HAP-1 (cell line): ENCODE measurements around the gene BAHCC1.
"Not testable (repeated sequence)": the region's sequence is repeated elsewhere in the genome, so short reads cannot be mapped to it uniquely, and the experiment has no call there.

Experiments used
- DNase-seq, 2 experiments: peaks; one replicate each; pipeline ENCODE4 v3.0.0-alpha.2; 2016 to 2020; ENCODE audit warnings: low spot score in 2 of 2
- H3K27me3 ChIP-seq: fragments of 250-450 bp; sonication (Bioruptor Pico); 2 replicates; pipeline ENCODE4 v1.5.1; 2020; ENCODE audit warnings: low read depth, mild to moderate bottlenecking, moderate library complexity
- H3K36me3 ChIP-seq: fragments of 250-450 bp; sonication (Bioruptor Pico); replicated peaks from 2 replicates; pipeline ENCODE4 v1.5.1; 2020; ENCODE audit warnings: mild to moderate bottlenecking
- H3K4me1 ChIP-seq: fragments of 250-450 bp; sonication (Bioruptor Pico); 2 replicates; pipeline ENCODE4 v1.5.1; 2020; ENCODE audit warnings: mild to moderate bottlenecking
- H3K4me3 ChIP-seq: fragments of 250-450 bp; sonication (Bioruptor Pico); 2 replicates; pipeline ENCODE4 v1.5.1; 2020; ENCODE audit warnings: mild to moderate bottlenecking, moderate library complexity
- H3K9me3 ChIP-seq: fragments of 250-450 bp; sonication (Bioruptor Pico); 2 replicates; pipeline ENCODE4 v1.5.1; 2020; ENCODE audit warnings: mild to moderate bottlenecking, moderate library complexity
- in situ Hi-C: fragments of 300-500 bp; cut with MboI; formaldehyde crosslinking; loops from 3 replicates; pipeline ENCODE4 v1.14.3; 2020; ENCODE audit warnings: low sequenced_read_pairs, inconsistent platforms, mixed read lengths

The BAHCC1 gene

DNA sequence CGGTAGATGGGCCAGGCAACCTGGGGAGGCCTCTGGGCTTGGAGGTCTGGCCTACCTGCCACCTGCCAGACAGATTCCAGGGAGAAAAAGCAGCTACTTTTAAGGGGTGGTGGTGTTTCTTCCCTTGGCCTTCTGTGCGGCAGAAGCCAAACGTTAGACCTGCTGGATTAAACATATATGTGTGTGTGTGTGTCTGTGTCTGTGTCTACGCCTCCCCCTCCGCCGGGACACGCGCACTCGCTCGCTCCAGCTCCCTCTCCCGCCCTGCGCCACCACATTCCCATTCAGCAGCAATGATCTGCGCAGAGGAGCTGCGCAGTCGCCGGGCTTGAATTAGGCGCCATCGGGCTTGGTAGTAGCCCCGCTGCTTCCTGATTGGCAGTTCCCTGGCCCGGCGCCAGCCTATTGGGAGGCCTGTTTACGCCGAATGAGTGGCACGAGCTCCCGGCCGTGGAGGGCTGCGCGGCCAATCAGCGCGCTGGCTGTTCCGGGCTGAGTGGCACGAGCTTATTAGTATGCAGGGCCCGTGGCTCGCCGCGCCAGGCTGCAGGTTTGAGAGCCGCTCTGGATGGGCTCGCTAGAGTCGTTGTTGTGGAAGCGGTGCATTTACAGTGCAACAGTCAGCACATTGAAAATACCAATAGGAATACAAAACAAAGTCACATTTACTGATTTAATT, at the start of gene BAHCC1:
Gene BAHCC1 (plus strand): TSS at position 537 of the 679 bp plus-strand sequence. CDS start 4,283 bp downstream, outside the sequence.
- Histone ChIP-seq H3K27me3 (no peaks in the 10 kb centered on the region), H3K4me1 (peaks cover 17% of the 10 kb centered on the region)
- in situ Hi-C loops: loop anchor here (5.0 to 10.0 kb wide), 2 partner anchors 90 to 103 kb away; no protein-coding TSS in a partner anchor

DNA sequence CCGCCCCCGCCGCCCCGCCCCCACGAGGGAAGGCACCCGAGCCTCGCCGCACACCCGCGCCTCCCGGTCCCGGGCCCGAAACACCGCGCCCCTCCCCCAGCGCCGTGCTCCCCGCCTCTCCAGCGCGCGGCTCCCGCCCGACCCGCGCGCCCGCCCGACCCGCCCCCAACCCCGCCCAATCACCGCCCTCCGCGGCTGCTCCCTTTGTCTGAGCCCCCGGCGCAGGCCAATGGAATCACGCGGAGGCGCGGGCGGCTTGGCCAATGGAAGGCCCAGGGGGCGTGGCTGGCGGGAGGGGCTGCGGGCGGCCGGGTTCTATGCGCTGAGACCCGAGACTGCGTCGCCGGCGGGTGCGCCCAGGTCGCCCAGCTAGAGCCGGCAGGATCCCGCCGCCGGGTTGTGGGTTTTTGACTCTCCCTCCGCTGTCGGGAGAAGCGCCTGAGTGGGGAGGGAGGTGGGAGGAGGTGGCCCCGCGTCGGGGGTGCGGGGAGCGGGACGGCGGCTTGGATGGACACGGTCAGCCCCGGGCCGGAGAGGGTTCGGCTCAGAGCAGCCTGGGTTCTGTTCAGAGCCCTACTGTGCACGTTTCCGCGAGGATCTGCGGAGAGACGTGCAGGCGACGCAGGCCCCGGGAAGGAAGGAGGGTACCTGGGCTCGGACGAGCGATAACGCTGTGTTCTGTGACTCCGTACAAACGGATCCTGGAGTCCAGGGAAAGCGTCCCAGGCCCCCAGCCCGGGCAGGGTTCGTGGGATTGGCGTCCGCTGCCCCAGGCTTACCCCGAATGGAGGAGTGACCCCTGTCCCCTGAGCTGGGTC, 49.0 kb upstream of the BAHCC1 start:
- Histone ChIP-seq H3K9me3 (no peaks in the 10 kb centered on the region), H3K4me1 (peaks cover 15% of the 10 kb centered on the region), H3K27me3 (no peaks in the 10 kb centered on the region), H3K36me3 (peaks cover 7% of the 10 kb centered on the region), H3K4me3 (peak overlapping the region; percentile 63)
- DNase-seq: peak; percentile 90 to 99
- in situ Hi-C loops: no loop called here

More for the DNA sequence above, at the start of gene BAHCC1:
- no peaks in the 10 kb centered on the region; the same call in 1 of the 2 replicates for H3K36me3 ChIP-seq
- H3K4me3 ChIP-seq: peak within 1 kb of the TSS; percentile 67
- DNase-seq: peak; percentile 99 to 100
- no peaks in the 10 kb centered on the region for H3K9me3 ChIP-seq

DNA sequence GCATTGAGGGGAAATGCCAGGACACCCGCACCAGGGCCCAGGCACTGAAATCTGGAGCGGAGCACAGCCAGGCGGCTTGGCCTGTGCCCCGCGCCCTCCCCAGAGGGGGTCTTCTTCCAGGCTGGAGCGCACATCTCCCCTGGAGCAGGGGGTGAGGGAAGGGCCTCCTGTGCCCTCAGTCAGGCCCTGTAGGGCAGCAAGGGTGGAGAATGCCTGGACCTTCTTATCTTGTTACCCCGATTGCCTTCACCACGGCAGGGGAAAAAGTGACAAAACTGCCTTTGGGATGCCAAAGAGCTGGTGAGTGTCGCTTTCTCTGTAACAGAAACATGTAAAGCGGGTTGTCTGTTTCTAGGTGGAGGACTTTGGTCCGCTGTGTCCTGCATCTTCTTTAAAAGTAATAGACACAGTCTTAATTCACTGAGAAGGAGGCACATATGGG, 48.3 kb upstream of the BAHCC1 start:
- in situ Hi-C loops: no loop called here
- Histone ChIP-seq H3K9me3 (no peaks in the 10 kb centered on the region), H3K27me3 (no peaks in the 10 kb centered on the region), H3K4me3 (peak overlapping the region; percentile 63), H3K36me3 (peaks cover 7% of the 10 kb centered on the region), H3K4me1 (peaks cover 15% of the 10 kb centered on the region)
- no peak for DNase-seq

DNA sequence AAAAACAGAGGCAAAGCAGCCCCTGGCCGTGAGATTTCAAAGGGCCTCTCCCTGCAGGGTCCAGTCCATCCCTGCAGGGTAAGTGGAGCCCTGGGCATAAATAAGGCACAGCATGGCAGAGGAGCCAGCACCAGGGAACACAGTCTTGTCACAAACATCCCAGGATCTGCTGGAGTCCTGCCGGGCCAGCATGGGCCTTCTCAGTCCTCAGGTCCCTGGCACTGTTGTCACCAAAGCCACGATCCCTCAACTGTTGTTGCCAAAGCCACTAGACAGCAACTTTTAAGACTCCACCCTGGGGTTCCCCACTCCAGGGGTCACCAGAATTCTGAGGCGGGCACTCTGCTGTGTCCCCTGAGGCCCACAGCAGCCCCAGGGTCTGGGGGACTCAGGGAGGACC, 47.8 kb upstream of the BAHCC1 start:
- Histone ChIP-seq H3K36me3 (peaks cover 7% of the 10 kb centered on the region), H3K4me1 (peaks cover 15% of the 10 kb centered on the region), H3K9me3 (no peaks in the 10 kb centered on the region), H3K27me3 (no peaks in the 10 kb centered on the region), H3K4me3 (no peak overlapping the region)
- in situ Hi-C loops: no loop called here
- no peak for DNase-seq

DNA sequence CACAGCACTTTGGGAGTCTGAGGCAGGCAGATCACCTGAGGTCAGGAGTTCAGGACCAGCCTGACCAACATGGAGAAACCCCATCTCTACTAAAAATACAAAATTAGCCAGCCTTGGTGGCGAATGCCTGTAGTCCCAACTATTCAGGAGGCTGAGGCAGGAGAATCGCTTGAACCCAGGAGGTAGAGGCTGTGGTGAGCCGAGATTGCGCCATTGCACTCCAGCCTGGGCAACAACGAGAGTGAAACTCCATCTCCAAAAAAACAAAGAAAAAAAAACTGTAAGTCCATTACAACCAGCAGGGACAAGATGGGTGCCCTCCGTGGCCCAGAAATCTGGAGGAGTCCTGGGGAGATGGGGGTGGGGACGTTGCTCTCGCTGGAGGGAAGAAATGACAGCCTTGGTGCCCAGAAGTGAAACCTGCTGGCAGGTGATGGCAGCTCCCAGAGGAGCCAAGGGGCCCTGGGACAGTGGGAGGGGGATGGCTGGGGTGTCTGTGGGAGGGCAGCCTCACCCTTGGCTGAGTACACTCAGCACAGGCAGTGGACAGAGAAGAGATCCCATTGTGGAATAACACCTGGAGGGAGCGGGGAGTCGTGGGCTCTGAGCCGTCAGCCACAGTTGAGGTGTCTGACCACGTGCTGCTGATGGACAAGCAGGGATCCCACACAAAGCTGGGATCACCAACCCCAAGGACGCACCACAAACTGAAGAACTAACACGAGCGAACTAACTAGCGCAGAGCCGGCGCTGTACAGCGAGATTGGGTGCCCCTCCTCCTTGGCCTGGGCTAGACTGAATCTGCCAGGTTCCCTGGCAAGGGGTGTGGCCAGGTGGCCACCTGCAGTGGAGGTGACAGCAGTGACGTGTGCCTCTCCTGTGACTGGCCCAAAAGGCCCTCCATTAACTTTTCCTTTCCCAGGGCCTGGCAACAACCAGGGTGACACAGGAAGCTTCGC, 46.9 kb upstream of the BAHCC1 start:
- Histone ChIP-seq H3K4me3 (no peak overlapping the region), H3K4me1 (peaks cover 14% of the 10 kb centered on the region)
- in situ Hi-C loops: no loop called here

DNA sequence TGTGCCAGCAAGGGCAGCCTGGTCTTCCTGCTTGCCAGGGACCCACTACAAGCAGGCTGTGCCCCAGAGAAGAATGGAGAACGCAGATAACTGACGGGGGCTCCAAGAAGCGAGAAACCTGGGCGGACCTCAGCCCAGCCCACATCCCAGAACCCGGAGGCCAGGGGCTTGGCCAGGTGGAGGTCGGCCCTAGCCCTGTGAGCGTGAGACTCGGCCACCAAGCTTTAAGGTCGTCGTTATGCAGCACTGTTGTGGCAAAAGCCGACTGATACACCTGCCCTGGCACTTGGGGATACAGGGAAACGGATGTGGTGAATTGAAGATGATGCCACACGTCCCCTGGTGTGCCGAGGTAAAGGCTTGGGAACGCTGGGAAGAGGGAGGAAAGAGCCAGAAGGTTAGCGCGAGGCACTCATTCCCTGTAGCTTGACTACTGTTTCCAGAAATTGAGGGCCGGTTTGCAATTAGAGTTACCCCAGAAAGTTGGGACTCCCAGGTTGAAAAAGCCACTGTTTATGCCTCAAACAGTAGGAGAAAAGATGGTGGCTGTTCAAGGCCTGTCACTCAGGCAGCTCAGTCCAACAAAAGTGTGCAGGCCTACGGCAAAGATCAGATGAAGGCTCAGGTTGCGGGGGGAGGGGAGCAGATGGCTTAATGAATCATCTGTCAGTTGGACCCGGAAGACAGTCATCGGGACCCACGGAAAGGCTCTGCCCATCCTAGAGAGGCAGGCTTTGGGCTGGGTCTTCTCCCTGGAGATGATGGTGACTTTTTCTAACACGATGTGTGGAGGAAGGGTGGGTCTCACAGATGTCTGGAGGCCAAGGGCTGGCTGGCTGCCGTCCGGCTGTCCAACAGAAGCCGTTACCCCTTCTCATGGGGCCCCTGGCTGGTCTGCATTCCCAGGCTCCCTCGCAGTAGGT, 45.6 kb upstream of the BAHCC1 start:
- in situ Hi-C loops: no loop called here
- no peaks in the 10 kb centered on the region for H3K9me3 ChIP-seq
- H3K27me3 ChIP-seq: no peaks in the 10 kb centered on the region
- DNase-seq: peak in 1 of 2 experiments; percentile 63
- no peak overlapping the region for H3K4me3 ChIP-seq
- peaks cover 3% of the 10 kb centered on the region; the same call in 1 of the 2 replicates for H3K36me3 ChIP-seq
- H3K4me1 ChIP-seq: peaks cover 9% of the 10 kb centered on the region

More for the DNA sequence above, 46.9 kb upstream of the BAHCC1 start:
- Histone ChIP-seq H3K9me3 (no peaks in the 10 kb centered on the region), H3K36me3 (peaks cover 3% of the 10 kb centered on the region; the same call in 1 of the 2 replicates), H3K27me3 (no peaks in the 10 kb centered on the region)
- DNase-seq: no peak

DNA sequence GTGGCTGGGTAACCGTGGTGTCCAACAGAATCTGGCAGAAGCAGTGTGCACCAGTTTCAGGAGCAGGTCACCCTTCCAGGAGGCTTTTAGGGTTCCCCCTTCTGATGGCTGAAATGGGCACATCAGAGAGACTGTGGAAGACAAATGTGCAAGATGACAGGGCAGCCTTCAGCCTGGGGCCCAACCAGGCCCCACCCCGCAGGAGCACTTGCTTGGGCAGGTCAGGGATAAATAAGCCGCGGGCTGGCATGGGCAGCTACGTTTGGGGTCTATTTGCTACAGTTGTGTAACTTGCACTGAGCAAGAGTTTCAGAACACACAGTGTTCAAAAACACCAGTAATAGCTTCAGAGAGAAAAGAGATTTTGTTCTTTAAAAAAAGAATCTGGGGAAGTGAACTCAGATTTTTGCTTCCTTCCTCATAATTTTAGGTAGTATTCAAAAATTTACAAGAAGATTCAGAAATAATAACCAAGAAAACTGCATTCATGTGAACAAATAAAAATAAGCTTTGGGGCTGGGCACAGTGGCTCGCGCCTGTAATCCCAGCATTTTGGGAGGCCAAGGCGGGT, 44.9 kb upstream of the BAHCC1 start:
- Histone ChIP-seq H3K4me3 (no peak overlapping the region), H3K4me1 (peaks cover 9% of the 10 kb centered on the region), H3K27me3 (no peaks in the 10 kb centered on the region), H3K9me3 (no peaks in the 10 kb centered on the region), H3K36me3 (no peaks in the 10 kb centered on the region)
- in situ Hi-C loops: no loop called here
- DNase-seq: no peak

DNA sequence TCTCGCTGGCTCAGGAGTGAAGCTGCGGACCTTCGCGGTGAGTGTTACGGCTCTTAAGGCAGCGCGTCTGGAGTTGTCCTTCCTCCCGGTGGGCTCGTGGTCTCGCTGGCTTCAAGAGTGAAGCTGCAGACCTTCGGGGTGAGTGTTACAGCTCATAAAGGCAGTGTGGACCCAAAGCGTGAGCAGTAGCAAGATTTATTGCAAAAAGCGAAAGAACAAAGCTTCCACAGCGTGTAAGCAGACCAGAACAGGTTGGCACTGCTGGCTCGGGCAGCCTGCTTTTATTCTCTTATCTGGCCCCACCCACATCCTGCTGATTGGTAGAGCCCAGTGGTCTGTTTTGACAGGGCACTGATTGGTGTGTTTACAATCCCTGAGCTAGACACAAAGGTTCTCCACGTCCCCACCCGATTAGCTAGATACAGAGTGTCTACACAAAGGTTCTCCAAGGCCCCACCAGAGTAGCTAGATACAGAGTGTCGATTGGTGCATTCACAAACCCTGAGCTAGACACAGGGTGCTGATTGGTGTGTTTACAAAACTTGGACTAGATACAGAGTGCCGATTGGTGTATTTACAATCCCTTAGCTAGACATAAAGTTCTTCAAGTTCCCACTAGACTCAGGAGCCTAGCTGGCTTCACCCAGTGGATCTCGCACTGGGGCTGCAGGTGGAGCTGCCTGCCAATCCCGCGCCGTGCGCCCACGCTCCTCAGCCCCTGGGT, 43.8 kb upstream of the BAHCC1 start:
- H3K27me3 ChIP-seq, in situ Hi-C loops, H3K4me1 ChIP-seq, DNase-seq, H3K36me3 ChIP-seq, H3K4me3 ChIP-seq, H3K9me3 ChIP-seq: not testable (repeated sequence)

DNA sequence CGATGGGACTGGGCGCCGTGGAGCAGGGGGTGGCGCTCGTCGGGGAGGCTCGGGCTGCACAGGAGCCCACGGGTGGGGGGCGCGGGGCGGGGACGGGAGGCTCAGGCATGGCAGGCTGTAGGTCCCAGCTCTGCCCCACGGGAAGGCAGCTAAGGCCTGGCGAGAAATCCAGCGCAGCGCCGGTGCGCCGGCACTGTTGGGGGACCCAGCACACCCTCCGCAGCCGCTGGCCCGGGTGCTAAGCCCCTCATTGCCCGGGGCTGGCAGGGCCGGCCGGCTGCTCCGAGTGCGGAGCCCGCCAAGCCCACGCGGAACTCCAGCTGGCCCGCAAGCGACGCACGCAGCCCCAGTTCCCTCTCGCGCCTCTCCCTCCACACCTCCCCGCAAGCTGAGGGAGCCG, 43.2 kb upstream of the BAHCC1 start:
- H3K27me3 ChIP-seq, DNase-seq, H3K9me3 ChIP-seq, H3K36me3 ChIP-seq, in situ Hi-C loops, H3K4me1 ChIP-seq, H3K4me3 ChIP-seq: not testable (repeated sequence)

DNA sequence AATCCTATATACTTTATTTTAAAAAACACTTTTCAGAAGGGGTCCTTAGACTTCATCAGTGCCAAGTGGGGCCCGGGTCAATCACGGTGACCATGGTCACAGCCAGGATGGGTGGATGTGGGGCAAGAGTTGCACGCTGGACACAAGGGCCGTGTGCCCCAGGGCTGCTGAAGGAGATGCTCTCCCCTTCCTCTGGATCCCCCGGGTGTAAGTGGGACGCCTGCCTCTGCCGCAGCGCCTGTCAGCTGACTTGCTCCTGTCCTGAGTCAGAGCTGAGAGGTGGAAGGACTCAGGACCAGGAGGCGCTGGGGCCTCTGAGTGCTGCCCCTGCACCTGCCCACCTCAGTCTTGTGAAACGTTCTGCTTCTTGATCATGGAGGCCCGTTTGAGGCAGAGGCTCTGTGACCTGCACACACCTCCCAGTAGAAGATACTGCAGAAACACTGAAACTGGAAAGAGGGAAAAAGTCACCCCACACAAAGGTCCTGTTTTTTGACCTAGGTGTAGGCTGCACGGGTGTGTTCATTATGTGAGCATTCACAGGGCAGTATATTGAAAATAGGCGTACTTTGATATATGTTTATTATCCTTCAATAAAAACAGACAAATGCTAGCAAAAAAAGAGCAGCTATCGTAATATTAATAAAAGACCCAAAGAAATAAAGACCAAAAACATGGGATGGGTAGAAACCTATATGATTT, 40.9 kb upstream of the BAHCC1 start:
- Histone ChIP-seq H3K4me1 (peaks cover 4% of the 10 kb centered on the region; the same call in 1 of the 2 replicates), H3K4me3 (no peak overlapping the region), H3K36me3 (no peaks in the 10 kb centered on the region), H3K9me3 (no peaks in the 10 kb centered on the region), H3K27me3 (no peaks in the 10 kb centered on the region)
- no peak for DNase-seq
- in situ Hi-C loops: no loop called here

DNA sequence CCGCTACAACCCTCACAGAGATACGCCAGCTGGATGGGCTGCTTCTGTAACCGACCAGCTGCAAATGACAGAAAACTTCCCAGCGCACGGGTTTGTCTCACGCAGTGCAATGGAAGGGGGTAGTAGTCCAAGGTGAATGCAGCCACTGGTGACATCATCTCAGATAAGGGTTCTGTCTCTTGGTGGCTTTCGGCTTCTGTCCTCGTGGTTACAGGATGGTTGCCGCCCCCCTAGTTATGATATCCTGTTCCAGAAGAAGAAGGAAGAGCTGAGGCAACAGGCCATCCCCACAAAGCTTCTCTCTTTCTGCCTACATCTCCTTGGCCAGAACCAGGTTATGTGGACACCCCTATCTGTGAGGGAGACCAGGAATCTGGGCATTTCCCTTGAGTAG, 40.3 kb upstream of the BAHCC1 start:
- Histone ChIP-seq H3K9me3 (no peaks in the 10 kb centered on the region), H3K36me3 (no peaks in the 10 kb centered on the region), H3K4me3 (no peak overlapping the region), H3K4me1 (peaks cover 2% of the 10 kb centered on the region; the same call in 1 of the 2 replicates), H3K27me3 (no peaks in the 10 kb centered on the region)
- in situ Hi-C loops: no loop called here
- DNase-seq: no peak
